GM12878 (cell line): ENCODE measurements around the gene CHD5. TPM values are rescaled to one million over a fixed set of nuclear protein-coding genes. Genes with fewer than 3 reads are reported as not detected.

ENCODE experiments used
- ATAC-seq: fragments of 200-7000 bp; cut with Tn5 transposase; 3 replicates; pipeline ENCODE4 v1.9.1; 2020; ENCODE audit warnings: mild to moderate bottlenecking, moderate library complexity
- BruUV-seq: library from RNA; stranded (reverse); fragments of 400-500 nt; replicated peaks from 2 replicates; lab custom pipeline; 2021; lab: Mats Ljungman, UMichigan
- CTCF ChIA-PET: fragments of 300-600 bp; sonication (Branson Sonifier 250); formaldehyde crosslinking; extraction: SDS; loops from one replicate; lab custom pipeline; 2021; ENCODE audit warnings: inconsistent platforms; lab: Yijun Ruan, JAX
- POLR2A ChIA-PET: fragments of 350-600 bp; formaldehyde crosslinking; extraction: SDS; loops from one replicate; lab custom pipeline; 2021; ENCODE audit warnings: inconsistent platforms; lab: Charles Lee
- RAD21 ChIA-PET: fragments of 300-600 bp; sonication (Branson Sonifier 250); formaldehyde crosslinking; loops from one replicate; lab custom pipeline; 2023; ENCODE audit warnings: antibody characterized with exemption; ENCODE audit not compliant: unreplicated experiment; lab: Charles Lee
- SMC1A ChIA-PET: fragments of 300-600 bp; sonication (Branson Sonifier 250); formaldehyde crosslinking; loops from one replicate; lab custom pipeline; 2023; ENCODE audit not compliant: unreplicated experiment, uncharacterized antibody; lab: Charles Lee
- DNase-seq: peaks from one replicate; pipeline ENCODE4 v3.0.0-alpha.2; 2011; ENCODE audit warnings: low read depth, low spot score
- FAIRE-seq: peaks from 3 replicates; lab custom pipeline; 2011; peaks lifted over from hg19 to GRCh38; lab: Jason Lieb, UNC
- H2AFZ ChIP-seq: 2 replicates; pipeline ENCODE4 v1.6.0; 2011; ENCODE audit warnings: low read depth, low read length, control low read depth; ENCODE audit not compliant: control insufficient read depth
- H3K27ac ChIP-seq: 2 replicates; pipeline ENCODE4 v1.5.1; 2011; ENCODE audit warnings: control low read depth; ENCODE audit not compliant: control insufficient read depth, insufficient read depth
- H3K27me3 ChIP-seq, 2 experiments: replicated peaks in 1 of 2; 2 replicates each; pipeline versions ENCODE4 v1.6.0 to v1.6.1; 2011; ENCODE audit warnings: low read length in 1 of 2; ENCODE audit not compliant: control insufficient read depth in 2 of 2, insufficient read depth in 2 of 2
- H3K36me3 ChIP-seq, 2 experiments: 2 replicates each; pipeline ENCODE4 v1.5.1; 2011; ENCODE audit warnings: low read length in 1 of 2; ENCODE audit not compliant: control insufficient read depth in 2 of 2, insufficient read depth in 2 of 2
- H3K4me1 ChIP-seq: 2 replicates; pipeline ENCODE4 v1.6.1; 2011; ENCODE audit warnings: mild to moderate bottlenecking, low read length, moderate library complexity, mixed read lengths; ENCODE audit not compliant: control insufficient read depth, insufficient read depth
- H3K4me2 ChIP-seq: 2 replicates; pipeline ENCODE4 v1.6.0; 2011; ENCODE audit warnings: control low read depth; ENCODE audit not compliant: control insufficient read depth, insufficient read depth
- H3K4me3 ChIP-seq: fragments of 200-600 bp; sonication (generic); 2 replicates; pipeline ENCODE4 v1.5.1; 2016
- H3K79me2 ChIP-seq: 2 replicates; pipeline ENCODE4 v1.6.0; 2011; ENCODE audit warnings: low read length; ENCODE audit not compliant: control insufficient read depth, insufficient read depth
- H3K9ac ChIP-seq: 2 replicates; pipeline ENCODE4 v1.8.0; 2011; ENCODE audit warnings: low read length, control low read depth, mixed read lengths; ENCODE audit not compliant: control insufficient read depth, insufficient read depth
- H3K9me3 ChIP-seq: replicated peaks from 3 replicates; pipeline ENCODE4 v1.5.1; 2011; ENCODE audit warnings: mild to moderate bottlenecking, low read length; ENCODE audit not compliant: control insufficient read depth, insufficient read depth
- H4K20me1 ChIP-seq: 2 replicates; pipeline ENCODE4 v1.6.0; 2011; ENCODE audit not compliant: control insufficient read depth, insufficient read depth
- ATF2 ChIP-seq: IDR thresholded peaks from 2 replicates; pipeline ENCODE4 v1.6.1; 2012; ENCODE audit warnings: low read length, inconsistent platforms
- E2F4 ChIP-seq: IDR thresholded peaks from 2 replicates; pipeline ENCODE4 v1.6.1; 2012; ENCODE audit warnings: low read depth, low read length, improper control_type of control experiment
- E4F1 ChIP-seq: fragments of 450-650 bp; IDR thresholded peaks from 2 replicates; pipeline ENCODE4 v1.6.1; 2018; ENCODE audit warnings: borderline replicate concordance, mild to moderate bottlenecking; ENCODE audit not compliant: partially characterized antibody
- ESRRA ChIP-seq: IDR thresholded peaks from 2 replicates; pipeline ENCODE4 v1.6.1; 2012; ENCODE audit warnings: mild to moderate bottlenecking, low read length, improper control_type of control experiment
- KLF5 ChIP-seq: fragments of 450-650 bp; IDR thresholded peaks from 2 replicates; pipeline ENCODE4 v1.6.1; 2014; ENCODE audit warnings: mild to moderate bottlenecking; ENCODE audit not compliant: partially characterized antibody
- NR2F1 ChIP-seq: fragments of 450-650 bp; conservative IDR thresholded peaks from 2 replicates; pipeline ENCODE4 v1.6.1; 2017; ENCODE audit warnings: mild to moderate bottlenecking
- RBBP5 ChIP-seq: fragments of 200-600 bp; sonication (generic); conservative IDR thresholded peaks from 2 replicates; pipeline ENCODE4 v1.6.1; 2016
- SMARCA5 ChIP-seq: fragments of 450-650 bp; IDR thresholded peaks from 2 replicates; pipeline ENCODE4 v1.6.1; 2017; ENCODE audit warnings: mild to moderate bottlenecking
- SPI1 ChIP-seq: IDR thresholded peaks from 2 replicates; pipeline ENCODE4 v1.6.1; 2011; ENCODE audit warnings: low read depth, mild to moderate bottlenecking, low read length, moderate library complexity, borderline replicate concordance; ENCODE audit not compliant: insufficient read depth
- SRF ChIP-seq, 2 experiments: IDR thresholded peaks; 2 replicates each; pipeline ENCODE4 v1.6.1; 2011; ENCODE audit warnings: low read depth in 2 of 2, low read length in 2 of 2, mild to moderate bottlenecking in 1 of 2, moderate library complexity in 1 of 2
- TAF1 ChIP-seq: IDR thresholded peaks from 2 replicates; pipeline ENCODE4 v1.6.1; 2011; ENCODE audit warnings: mild to moderate bottlenecking, low read depth, low read length, borderline replicate concordance
- TCF12 ChIP-seq: IDR thresholded peaks from 2 replicates; pipeline ENCODE4 v1.6.1; 2011; ENCODE audit warnings: low read depth, mild to moderate bottlenecking, low read length
- USF1 ChIP-seq: IDR thresholded peaks from 2 replicates; pipeline ENCODE4 v1.6.1; 2011; ENCODE audit warnings: borderline replicate concordance, low read depth, mild to moderate bottlenecking, moderate library complexity, mixed read lengths, low read length; ENCODE audit not compliant: insufficient read depth; ENCODE audit errors: extremely low read length
- USF2 ChIP-seq: IDR thresholded peaks from 2 replicates; pipeline ENCODE4 v1.6.1; 2011; ENCODE audit warnings: low read depth, low read length, improper control_type of control experiment, borderline replicate concordance
- WGBS: methylation state at CpG from one replicate; pipeline ENCODE4 v1.1.6; 2016; ENCODE audit warnings: low lambda C conversion rate; ENCODE audit not compliant: insufficient replicate concordance, insufficient coverage; ENCODE audit errors: missing lambda C conversion rate; 5-methylcytosine and 5-hydroxymethylcytosine counted together
- in situ Hi-C: fragments of 300-500 bp; cut with MboI; formaldehyde crosslinking; loops from 9 replicates; pipeline ENCODE4 v1.14.3; 2018; ENCODE audit warnings: mixed read lengths
- intact Hi-C: fragments of 100-400 bp; cut with micrococcal nuclease; formaldehyde crosslinking; loops from one replicate; pipeline ENCODE4 v1.14.2; 2022; ENCODE audit not compliant: unreplicated experiment
- polyA plus RNA-seq, 11 experiments: library from polyadenylated mRNA; depleted of rRNA in 4 of 11; unstranded in 6 of 11; stranded (reverse) in 5 of 11; fragments of >200 nt; fragmentation: Nextera tagmentation in 4 of 11; fragmentation: Illumina TruSeq in 1 of 11; extraction: Ambion mirVana in 4 of 11; extraction: Trizol in 1 of 11; gene quantifications; 1 replicate in 1 of 11; 2 replicates in 10 of 11; pipeline versions ENCODE4 v1.2.1 to v1.2.3, GENCODE V29; 2011 to 2016; ENCODE audit warnings: inconsistent platforms in 2 of 11, missing spikeins in 2 of 11, low read depth in 1 of 11
- total RNA-seq, 4 experiments: library from RNA; depleted of rRNA in 3 of 4; stranded (reverse); fragments of >200 nt in 3 of 4; fragmentation: Illumina TruSeq in 1 of 4; extraction: Trizol in 1 of 4; gene quantifications; 2 replicates each; pipeline versions ENCODE4 v1.2.1 to v1.2.3, GENCODE V29; 2013 to 2021

Gene CHD5
- total and polyA plus RNA-seq, 10 of the 15 experiments (the other 5 are each of a cell fraction or from before 2014, with no cell fraction given) = 0.03 to 0.49 (median 0.13) TPM; not detected in 3

GRCh38 chr1:6144175-6144574 is 35.9 kb downstream of the CHD5 start:
- no TSS peak for BruUV-seq
- ChIA-PET SMC1A (no interaction called here), RAD21 (no interaction called here), CTCF (no interaction called here), POLR2A (no interaction called here)
- no peaks in the 10 kb centered on the region for H3K36me3 ChIP-seq
- no peaks in the 10 kb centered on the region for H4K20me1 ChIP-seq
- 32% methylated on average over 7 of the region's 7 CpGs for WGBS
- intact Hi-C loops = no loop called here
- DNase-seq = no peak
- in situ Hi-C loops = no loop called here
- H3K4me3 ChIP-seq = no peak overlapping the region
- H3K4me2 ChIP-seq = no peak overlapping the region
- no peak overlapping the region for H3K27ac ChIP-seq
- H3K9ac ChIP-seq = no peak overlapping the region
- no peak for FAIRE-seq
- H3K79me2 ChIP-seq = no peaks in the 10 kb centered on the region
- no peak for ATAC-seq
- H2AFZ ChIP-seq = no peak overlapping the region
- no peaks in the 10 kb centered on the region; a peak in 1 of 4 replicates for H3K27me3 ChIP-seq
- H3K9me3 ChIP-seq = no peaks in the 10 kb centered on the region
- H3K4me1 ChIP-seq = no peaks in the 10 kb centered on the region
- no peak for TF ChIP-seq NR2F1
- no peak for TF ChIP-seq RBBP5
- TF ChIP-seq TAF1 = no peak
- no peak for TF ChIP-seq USF2
- no peak for TF ChIP-seq SMARCA5
- TF ChIP-seq E4F1 = no peak
- no peak for TF ChIP-seq TCF12
- no peak for TF ChIP-seq SPI1
- no peak for TF ChIP-seq E2F4
- no peak for TF ChIP-seq ATF2
- TF ChIP-seq USF1 = no peak
- no peak for TF ChIP-seq SRF (IDR thresholded peaks at IDR 0.05; ENCODE audit: low read depth in 2 of 2, low read length in 2 of 2)
- no peak for TF ChIP-seq ESRRA
- TF ChIP-seq KLF5 = no peak
